Sigmoid colon (tissue), 4 donors: ENCODE data around the gene DNAAF6.

Experiments
- EP300 ChIP-seq, 4 donors: sonication (generic); formaldehyde crosslinking; IDR thresholded peaks; one replicate each; pipeline ENCODE4 v1.6.1; 2017; ENCODE audit warnings: antibody characterized with exemption in 4 of 4
- POLR2A ChIP-seq, 2 donors: fragments of 450-650 bp; IDR thresholded peaks; one replicate each; pipeline ENCODE4 v1.6.1; 2016; ENCODE audit warnings: antibody characterized with exemption in 2 of 2, mild to moderate bottlenecking in 2 of 2, moderate library complexity in 2 of 2
- TF ChIP-seq, protein P1 (sequence below), 4 experiments: fragments of 450-650 bp in 3 of 4; fragments of 200-600 bp in 1 of 4; IDR thresholded peaks; one replicate each; pipeline ENCODE4 v1.5.1; 2016 to 2019; ENCODE audit warnings: antibody characterized with exemption in 4 of 4, mild to moderate bottlenecking in 3 of 4, moderate library complexity in 2 of 4

DNA sequence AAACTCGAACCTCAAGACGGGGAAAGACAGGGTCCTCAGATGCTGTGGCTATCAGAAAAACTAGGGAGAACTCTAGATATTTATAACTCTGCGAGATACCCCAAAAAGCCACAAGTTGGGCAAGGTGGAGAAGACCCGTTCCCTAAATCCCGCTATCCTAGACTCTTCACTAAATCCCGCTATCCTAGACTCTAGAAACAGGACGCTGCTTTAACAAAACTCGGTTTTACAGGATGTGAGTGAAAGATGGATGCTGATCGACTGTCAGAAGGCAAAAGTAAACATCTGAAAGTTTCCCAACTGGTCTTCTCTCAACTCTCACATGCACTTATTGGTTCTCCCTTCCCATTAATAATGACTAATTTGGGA, 270 bp downstream of the DNAAF6 start:
- TF ChIP-seq POLR2A (IDR thresholded peaks at IDR 0.05) (no peak), EP300 (IDR thresholded peaks at IDR 0.05) (no peak)
- TF ChIP-seq, protein P1, sequence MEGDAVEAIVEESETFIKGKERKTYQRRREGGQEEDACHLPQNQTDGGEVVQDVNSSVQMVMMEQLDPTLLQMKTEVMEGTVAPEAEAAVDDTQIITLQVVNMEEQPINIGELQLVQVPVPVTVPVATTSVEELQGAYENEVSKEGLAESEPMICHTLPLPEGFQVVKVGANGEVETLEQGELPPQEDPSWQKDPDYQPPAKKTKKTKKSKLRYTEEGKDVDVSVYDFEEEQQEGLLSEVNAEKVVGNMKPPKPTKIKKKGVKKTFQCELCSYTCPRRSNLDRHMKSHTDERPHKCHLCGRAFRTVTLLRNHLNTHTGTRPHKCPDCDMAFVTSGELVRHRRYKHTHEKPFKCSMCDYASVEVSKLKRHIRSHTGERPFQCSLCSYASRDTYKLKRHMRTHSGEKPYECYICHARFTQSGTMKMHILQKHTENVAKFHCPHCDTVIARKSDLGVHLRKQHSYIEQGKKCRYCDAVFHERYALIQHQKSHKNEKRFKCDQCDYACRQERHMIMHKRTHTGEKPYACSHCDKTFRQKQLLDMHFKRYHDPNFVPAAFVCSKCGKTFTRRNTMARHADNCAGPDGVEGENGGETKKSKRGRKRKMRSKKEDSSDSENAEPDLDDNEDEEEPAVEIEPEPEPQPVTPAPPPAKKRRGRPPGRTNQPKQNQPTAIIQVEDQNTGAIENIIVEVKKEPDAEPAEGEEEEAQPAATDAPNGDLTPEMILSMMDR (IDR thresholded peaks at IDR 0.05), result no peak
